Measurements from ENCODE around the gene MUSK. TPM values are rescaled to one million over a fixed set of nuclear protein-coding genes. Genes with fewer than 3 reads are reported as not detected.

The MUSK gene
- polyA plus RNA-seq, 1 experiment, result 0.58 TPM

DNA sequence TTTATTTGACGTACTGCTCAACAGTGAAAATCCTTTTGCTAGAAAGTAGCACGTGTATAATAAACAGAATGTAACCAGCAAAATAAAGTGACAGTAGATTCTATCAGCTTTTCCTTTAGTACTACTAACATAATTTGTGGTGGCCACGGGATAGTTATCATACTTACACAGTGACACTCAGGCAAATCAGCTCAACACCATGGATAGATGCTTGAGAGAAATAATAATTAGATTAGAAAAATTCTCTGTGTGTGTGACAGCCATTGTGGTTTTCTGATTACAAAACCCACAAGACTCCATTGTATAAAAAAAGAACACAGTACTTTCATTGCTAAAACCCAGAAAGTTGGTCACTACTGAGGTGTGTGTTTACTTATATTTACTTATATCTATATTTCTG is 101.1 kb downstream of the MUSK start:
- no peak for TF ChIP-seq CTCF (IDR thresholded peaks at IDR 0.05; ENCODE audit: low read depth, low read length)
- POLR2A ChIA-PET, result no interaction called here
- no peak overlapping the region for H3K27ac ChIP-seq (ENCODE audit: low read depth, low read length)

GRCh38 chr9:110775724-110776123 is 107.1 kb downstream of the MUSK start:
- no peak for DNase-seq (ENCODE audit: low read depth, low spot score)
- no peak overlapping the region for H3K4me3 ChIP-seq (ENCODE audit: low read depth, low read length)
- ChIA-PET CTCF (interaction anchor here (0.6 kb wide), 1 partner anchor 27 kb away, joined by 4 read pairs; no protein-coding TSS in a partner anchor), POLR2A (no interaction called here)
- H3K9me3 ChIP-seq (ENCODE audit: control insufficient read depth, insufficient read depth, low read length), result no peaks in the 10 kb centered on the region
- TF ChIP-seq CTCF (IDR thresholded peaks at IDR 0.05; ENCODE audit: low read depth, low read length), result no peak
- H3K27me3 ChIP-seq (ENCODE audit: control insufficient read depth, insufficient read depth, low read length), result no peaks in the 10 kb centered on the region
- no peak overlapping the region for H3K27ac ChIP-seq (ENCODE audit: low read depth, low read length)

More for the DNA sequence above, 101.1 kb downstream of the MUSK start:
- CTCF ChIA-PET, result no interaction called here
- Histone ChIP-seq H3K9me3 (ENCODE audit: control insufficient read depth, insufficient read depth, low read length) (no peaks in the 10 kb centered on the region), H3K27me3 (ENCODE audit: control insufficient read depth, insufficient read depth, low read length) (no peaks in the 10 kb centered on the region), H3K4me3 (ENCODE audit: low read depth, low read length) (no peak overlapping the region)
- DNase-seq (ENCODE audit: low read depth, low spot score), result no peak

DNA sequence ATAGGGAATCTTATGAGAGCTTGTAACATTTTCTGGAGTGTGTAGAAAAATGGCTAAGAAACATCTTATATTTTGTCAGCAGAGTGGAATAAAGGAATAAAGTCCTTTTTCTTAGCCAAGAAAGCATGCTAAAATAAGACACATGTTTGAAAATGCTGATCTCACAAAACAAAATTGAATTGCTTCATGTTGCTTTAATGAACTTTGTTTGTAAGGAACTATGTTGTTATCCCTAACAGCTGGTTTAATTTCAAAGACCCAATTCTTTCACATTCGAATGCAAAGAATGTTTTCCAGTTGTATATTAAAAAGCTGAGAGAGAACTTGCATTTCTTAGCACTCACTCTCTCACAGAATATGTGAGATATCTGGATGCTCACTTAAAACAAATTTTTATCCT is 107.6 kb downstream of the MUSK start:
- TF ChIP-seq CTCF (IDR thresholded peaks at IDR 0.05; ENCODE audit: low read depth, low read length), result no peak
- ChIA-PET POLR2A (no interaction called here), CTCF (interaction anchor here (0.6 kb wide), 1 partner anchor 27 kb away, joined by 4 read pairs; no protein-coding TSS in a partner anchor)
- Histone ChIP-seq H3K9me3 (ENCODE audit: control insufficient read depth, insufficient read depth, low read length) (no peaks in the 10 kb centered on the region), H3K4me3 (ENCODE audit: low read depth, low read length) (no peak overlapping the region), H3K27ac (ENCODE audit: low read depth, low read length) (no peak overlapping the region), H3K27me3 (ENCODE audit: control insufficient read depth, insufficient read depth, low read length) (no peaks in the 10 kb centered on the region)
- no peak for DNase-seq (ENCODE audit: low read depth, low spot score)

DNA sequence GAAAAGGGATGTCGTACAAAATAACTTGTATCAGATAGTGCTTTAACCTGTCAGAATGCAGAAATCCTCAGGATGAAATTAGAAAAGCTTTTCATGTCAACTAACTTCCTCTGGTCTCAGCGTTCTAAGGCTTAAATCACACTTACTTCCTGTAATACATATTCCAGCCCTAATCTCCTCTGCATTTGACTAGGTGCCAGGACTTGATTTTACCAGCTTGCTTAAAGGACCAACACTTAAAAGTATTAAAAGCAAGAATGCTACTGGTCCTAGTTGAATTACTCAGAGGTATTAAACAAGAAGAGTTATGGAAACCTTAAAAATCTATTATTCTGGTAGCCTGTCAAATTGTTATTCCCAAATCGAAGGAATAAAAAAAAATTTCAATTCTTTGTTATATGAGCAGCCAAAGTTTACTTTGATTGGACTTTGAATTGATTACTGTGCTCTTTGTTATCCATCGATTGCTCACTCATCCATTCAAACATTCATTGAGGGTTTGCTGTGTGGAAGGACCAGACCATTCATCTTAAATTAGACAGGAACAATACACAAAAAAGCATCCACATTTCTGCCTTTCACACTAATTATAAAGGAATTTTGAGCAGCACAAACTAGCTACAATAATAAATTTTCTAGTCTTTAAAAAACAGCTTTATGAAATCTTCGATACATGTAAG is 108.7 kb downstream of the MUSK start:
- Histone ChIP-seq H3K9me3 (ENCODE audit: control insufficient read depth, insufficient read depth, low read length) (no peaks in the 10 kb centered on the region), H3K27me3 (ENCODE audit: control insufficient read depth, insufficient read depth, low read length) (no peaks in the 10 kb centered on the region), H3K4me3 (ENCODE audit: low read depth, low read length) (no peak overlapping the region), H3K27ac (ENCODE audit: low read depth, low read length) (no peak overlapping the region)
- CTCF ChIA-PET, result no interaction called here
- DNase-seq (ENCODE audit: low read depth, low spot score), result no peak
- POLR2A ChIA-PET, result interaction anchor here (0.6 kb wide), 1 partner anchor 157 kb away, joined by 4 read pairs; no protein-coding TSS in a partner anchor
- TF ChIP-seq CTCF (IDR thresholded peaks at IDR 0.05; ENCODE audit: low read depth, low read length), result no peak

DNA sequence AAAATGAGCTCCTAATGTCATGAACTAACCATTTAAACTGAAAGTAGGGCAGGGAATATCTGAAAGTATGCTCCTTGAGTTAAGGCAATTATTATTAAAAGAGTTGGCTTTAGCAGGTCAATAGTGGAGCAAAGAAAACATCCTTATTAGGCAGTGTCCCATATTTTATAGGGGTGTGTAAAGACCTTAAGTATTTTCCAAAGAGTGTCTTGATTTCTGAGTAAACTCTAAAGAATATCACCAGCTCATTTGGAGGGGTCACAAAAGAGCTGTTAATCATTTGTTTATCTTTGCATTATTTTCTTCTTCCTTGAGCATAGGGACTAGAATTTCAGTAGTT is 109.3 kb downstream of the MUSK start:
- Histone ChIP-seq H3K27ac (ENCODE audit: low read depth, low read length) (no peak overlapping the region), H3K4me3 (ENCODE audit: low read depth, low read length) (no peak overlapping the region), H3K9me3 (ENCODE audit: control insufficient read depth, insufficient read depth, low read length) (no peaks in the 10 kb centered on the region), H3K27me3 (ENCODE audit: control insufficient read depth, insufficient read depth, low read length) (no peaks in the 10 kb centered on the region)
- no peak for TF ChIP-seq CTCF (IDR thresholded peaks at IDR 0.05; ENCODE audit: low read depth, low read length)
- CTCF ChIA-PET, result no interaction called here
- no peak for DNase-seq (ENCODE audit: low read depth, low spot score)
- POLR2A ChIA-PET, result interaction anchor here (0.6 kb wide), 1 partner anchor 156 kb away, joined by 4 read pairs; no protein-coding TSS in a partner anchor
